HG03432 (cell line): ENCODE results near the gene NME9.

Experiments used
- ATAC-seq: cut with Tn5 transposase; IDR thresholded peaks from one replicate; pipeline ENCODE4 v1.9.1; 2021; ENCODE audit warnings: mild to moderate bottlenecking, moderate library complexity; ENCODE audit not compliant: unreplicated experiment

The NME9 gene

DNA sequence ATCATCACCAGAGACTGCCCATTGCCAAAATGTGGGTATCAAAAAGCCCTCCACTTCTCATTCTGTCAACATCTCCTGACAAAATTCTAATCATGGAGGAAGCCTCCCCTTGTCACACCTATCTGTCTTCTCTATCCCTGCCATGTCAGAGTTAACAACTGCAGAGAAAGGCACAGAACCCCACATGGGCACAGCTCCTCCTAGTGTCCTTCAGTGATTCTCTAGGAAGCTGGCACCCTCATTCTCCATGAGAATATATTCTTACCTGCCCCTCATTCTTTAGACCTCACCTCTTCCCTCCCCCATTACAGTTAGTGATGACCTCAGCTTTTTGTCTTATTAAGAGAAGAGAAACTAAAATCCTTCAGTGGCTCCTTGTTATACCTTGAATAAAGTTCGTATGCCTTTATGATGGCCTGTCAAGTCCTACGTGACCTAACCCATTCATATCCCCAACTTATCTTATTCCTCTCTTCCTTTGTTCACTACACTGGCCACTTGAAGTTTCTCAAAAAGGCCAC is 44.6 kb downstream of the NME9 start:
- no peak for ATAC-seq

DNA sequence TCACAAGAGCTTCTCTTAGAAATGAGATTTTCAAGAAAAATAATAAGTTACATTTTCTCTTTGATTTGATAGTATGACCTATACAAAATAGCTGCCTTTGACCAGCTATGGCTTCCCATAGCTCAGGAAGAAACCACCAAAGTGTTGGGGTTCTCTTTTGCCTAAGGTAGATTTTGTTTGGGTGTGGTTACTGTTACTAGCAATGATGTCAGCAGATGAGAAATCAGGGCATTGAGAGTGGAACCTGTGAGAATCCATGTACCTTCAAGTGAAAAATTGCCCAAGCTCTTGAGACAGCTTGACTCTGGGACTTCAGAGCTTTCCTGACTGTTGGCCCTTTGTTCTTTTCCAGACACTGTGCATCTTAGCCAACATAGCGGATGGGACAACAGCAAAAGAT is 45.6 kb downstream of the NME9 start:
- ATAC-seq: no peak

DNA sequence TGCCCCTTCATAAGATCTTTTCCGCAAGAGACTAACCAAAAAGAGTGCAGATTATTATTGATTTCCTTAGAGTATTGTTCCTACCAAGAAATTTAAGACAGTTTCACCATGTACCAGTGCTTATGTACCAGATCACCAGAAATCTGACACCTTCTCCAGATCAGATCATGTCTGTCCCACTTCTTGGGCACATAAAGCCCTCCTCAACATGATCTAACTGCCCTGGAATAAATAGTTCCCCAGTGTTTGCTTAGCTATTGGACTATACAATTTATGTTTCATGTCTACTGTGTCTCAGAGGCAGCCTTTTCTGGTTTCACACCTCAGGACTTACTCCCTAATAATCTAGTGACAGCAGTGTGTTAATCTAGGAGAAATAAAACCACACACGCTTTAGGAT is 46.8 kb downstream of the NME9 start:
- ATAC-seq: no peak

DNA sequence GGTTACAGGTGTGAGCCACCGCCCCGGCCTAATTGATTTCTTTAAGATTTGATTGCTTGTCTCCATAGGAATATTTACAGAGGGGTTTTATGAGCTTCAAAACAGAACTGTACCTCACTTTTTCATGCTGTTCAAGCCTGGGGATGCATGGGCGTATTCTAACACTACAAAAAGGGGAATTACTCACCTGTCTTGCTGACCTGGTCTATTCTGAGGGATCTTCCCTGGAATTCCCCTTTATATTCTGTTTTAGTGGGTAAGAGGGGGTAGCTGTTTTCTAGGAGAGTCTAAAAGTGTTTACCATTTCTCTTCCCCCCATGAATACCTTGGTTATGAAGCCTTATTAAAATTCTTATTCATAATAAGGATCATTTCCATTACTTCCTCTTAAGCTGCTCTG is 48.1 kb downstream of the NME9 start:
- no peak for ATAC-seq

DNA sequence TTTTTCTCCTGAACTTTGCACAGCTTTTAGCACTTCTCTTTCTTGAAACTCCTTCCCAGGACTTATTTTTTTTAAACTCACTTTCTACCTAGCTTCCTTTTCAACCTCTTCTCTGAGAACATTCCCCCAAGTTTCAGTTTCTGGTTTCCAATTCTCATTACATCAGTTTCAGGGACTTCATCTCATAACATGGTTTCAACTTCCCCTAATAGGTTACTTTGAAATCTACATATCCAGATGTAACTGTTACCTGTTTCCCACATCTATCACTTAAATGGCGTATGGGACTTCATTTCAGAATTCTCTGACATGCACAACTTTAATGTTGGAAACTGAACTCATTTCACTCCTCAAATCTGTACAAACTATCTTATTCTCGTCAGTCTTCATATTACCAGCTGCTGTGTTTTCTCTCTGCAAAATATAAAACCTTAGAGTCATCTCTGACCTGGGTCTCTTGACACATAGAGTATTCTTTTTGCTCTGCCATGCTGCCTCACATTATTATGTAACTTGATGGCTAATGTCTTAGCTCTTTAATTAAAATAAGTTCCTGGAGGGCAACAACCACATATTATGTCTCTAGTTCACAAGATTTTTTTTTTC is 58.4 kb downstream of the NME9 start:
- ATAC-seq: peak; percentile 62

DNA sequence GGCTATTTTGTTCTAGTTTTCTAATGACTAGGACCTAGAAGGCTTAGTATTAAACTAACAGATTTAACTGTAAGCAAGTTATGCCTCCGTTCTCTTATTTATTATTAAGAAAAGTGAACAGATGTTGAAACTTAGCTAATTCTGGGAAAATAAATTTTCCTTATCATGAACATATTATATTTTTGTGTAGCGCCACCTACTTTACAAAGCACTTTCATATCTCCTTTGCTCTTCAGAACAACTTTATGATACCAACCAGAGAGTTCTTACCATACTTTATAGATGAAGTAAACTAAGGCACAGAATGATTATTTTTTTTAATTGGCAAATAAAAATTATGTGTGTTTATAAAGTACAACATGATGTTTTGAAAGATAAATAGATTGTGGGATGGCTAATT is 59.4 kb downstream of the NME9 start:
- ATAC-seq: no peak

DNA sequence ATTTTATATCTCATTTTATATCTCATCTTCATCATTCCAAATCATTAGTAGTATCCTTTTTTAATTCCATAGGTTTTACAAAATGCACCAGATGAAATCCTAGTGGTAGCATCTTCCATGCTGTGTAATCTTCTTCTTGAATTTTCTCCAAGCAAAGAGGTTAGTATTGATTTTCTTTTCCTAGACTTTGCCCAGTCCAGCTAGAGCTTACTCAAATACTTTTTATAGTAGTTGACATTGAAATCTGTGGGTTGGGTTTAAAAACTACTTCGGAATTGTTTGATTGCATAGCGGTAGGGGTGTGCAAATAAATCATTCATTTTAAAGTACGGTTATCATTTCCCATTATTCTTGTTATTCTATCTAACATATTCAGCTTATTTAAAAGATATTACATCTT is 62.6 kb downstream of the NME9 start:
- no peak for ATAC-seq

DNA sequence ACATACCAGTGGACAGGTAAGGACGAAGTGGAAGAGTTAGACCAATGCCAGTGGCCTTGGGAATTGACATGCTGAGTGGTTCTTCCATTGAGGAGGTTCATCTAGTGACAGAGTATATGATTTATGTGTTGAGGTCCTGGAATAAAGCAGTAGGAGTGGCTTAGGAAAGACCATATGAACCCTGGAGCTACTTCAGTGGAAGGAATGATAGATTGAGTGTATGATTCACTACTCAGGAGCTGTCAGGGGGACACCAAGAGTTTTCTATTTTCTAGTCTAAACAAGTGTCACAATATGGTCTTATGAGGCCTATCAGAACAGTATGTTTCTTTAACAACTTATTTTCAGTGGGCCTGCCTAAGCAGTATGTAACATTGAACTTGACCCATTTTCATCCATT is 63.9 kb downstream of the NME9 start:
- ATAC-seq: no peak

DNA sequence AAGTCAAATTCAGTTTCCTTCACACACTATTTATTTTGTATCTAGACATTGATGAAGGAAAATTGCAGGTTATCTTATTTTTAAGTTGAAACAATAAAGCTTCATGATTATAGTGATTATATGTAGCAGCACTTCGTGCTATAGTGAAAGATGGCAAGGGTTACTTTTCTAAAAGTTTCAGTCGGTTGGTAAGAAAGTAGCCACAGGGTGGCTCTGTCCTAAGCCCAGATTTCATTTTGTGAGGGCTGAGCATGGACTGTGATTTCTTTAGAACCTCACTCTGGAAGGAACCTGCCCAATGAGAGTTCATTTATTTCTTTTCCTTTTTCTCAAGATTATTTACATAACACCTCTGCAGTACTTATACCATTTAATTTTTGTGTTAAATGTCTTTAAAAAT is 66.5 kb downstream of the NME9 start:
- ATAC-seq: no peak

DNA sequence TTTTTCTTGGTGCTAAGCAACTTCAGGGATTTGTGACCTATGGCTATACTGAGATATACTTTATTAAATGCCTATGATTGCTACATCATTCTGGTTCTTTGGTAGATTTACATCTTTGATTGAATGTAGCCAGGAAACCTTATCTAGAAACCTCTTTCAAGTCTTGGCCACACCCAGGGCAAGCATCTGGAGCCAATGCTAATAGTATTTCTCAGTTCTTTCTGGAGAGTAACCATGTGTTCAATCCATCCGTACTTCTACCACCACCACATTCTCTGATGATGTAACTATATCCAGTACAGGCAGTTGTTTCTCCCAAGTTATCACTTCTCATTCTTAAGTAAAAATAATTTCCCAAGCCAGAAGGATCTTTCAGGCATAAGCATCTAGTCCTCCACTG is 69.0 kb downstream of the NME9 start:
- ATAC-seq: no peak

DNA sequence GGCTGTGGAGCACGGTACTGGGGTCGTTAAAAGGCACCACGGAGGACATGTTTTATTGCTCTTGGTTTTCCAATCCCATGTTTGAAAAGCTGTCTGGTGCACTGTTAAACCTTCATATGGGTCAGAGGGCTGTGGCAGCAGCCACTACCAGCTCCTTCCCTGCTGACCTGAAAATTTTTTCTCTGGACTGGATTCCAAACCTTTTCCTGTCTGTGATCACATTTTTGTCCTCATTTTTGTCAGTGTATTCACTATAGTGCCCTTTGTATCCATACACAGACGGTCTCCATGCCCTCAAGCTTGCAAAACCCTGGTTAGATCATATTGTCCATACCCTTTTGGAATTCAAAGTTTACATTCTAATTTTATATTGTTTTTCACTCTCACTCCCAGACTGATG is 70.5 kb downstream of the NME9 start:
- no peak for ATAC-seq

DNA sequence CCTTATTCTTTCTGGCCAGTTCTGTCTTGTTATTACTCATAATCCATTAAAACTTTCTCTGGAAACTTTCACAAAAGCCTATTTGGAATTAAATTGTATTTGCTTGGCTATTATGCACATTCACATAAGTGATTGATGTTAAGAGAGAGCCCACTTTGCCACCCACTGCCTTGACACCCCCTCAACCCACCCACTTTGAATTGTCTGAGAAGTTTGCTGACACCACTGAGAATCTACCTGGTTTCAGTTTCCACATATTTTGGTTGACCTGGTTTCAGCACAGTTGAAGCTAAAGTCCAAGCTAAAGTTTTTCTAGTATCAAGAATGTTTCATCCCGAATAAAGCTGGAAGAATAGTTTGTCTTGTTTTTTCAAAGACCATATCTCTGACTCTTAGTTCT is 71.7 kb downstream of the NME9 start:
- no peak for ATAC-seq

DNA sequence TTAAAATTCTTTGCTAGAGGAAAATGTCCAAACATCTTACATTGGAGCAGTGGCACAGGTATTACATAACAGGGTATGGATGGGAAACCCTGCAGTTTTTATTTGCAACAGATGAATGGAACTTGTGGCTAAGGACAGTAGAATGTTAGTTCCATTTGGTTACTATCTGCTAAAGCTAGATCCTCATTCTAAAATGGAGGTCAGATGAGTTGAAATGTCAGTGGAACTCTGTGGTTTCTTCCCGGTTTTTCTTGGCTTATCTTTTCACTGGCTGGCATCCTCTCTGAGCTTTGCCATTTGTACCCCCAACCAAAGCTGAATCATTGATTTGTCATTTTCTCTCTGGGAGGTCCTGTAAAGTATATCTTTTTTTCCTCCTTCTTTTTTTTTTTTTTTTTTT is 73.6 kb downstream of the NME9 start:
- no peak for ATAC-seq

DNA sequence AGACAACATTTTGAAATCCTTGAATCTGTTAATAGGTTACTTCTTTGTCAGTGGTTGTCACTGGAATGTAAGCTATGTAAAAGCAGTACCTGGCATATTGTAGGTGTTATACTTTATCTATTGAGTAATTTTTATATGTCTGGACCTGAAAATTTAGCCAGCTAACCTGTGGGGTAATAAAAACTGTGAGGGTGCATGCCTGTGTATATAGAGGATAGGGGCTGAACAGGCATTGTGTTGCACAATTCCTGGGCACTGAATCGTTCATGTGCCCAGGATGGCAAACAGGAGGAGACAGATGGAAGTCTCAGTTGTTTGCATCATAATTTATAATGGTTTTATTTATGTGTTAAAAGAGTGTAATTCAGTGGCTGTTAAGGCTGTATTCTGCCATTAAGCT is 75.4 kb downstream of the NME9 start:
- ATAC-seq: no peak

DNA sequence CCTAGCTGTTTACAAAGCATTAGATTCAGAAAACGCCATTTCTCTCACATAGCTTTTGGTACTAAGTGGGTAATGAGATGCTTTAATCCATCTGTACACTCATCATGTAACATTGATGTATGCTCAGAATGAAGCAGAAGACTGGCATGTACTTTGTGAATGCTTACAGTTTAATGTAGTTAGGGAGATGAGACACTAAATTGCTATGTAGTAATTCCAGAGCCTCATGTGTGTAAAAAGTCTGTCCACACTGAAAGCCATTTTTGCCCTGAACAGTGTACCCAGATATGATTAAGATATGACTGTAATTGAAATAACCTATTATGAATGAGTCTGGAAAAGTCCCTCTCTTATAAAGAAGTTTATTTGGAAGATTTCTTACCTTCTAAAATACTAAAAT is 76.0 kb downstream of the NME9 start:
- no peak for ATAC-seq
